Thyroid gland (tissue), 4 donors: ENCODE data around the gene RTBDN. TPM values are rescaled to one million over a fixed set of nuclear protein-coding genes. Genes with fewer than 3 reads are reported as not detected.

Source experiments
- DNase-seq, 2 donors: peaks; one replicate each; pipeline ENCODE4 v3.0.0-alpha.2; 2019
- H3K27ac ChIP-seq, 3 donors: fragments of 200-600 bp; sonication (generic); 1 replicate in 2 of 3; 2 replicates in 1 of 3; pipeline ENCODE4 v1.5.1; 2016 to 2019; ENCODE audit warnings: mild to moderate bottlenecking in 1 of 3, moderate library complexity in 1 of 3
- H3K27me3 ChIP-seq: fragments of 200-600 bp; sonication (generic); one replicate; pipeline ENCODE4 v1.5.1; 2019
- H3K36me3 ChIP-seq, 2 donors: fragments of 200-600 bp; sonication (generic); one replicate each; pipeline ENCODE4 v1.5.1; 2016 to 2019
- H3K4me1 ChIP-seq, 2 donors: fragments of 200-600 bp; sonication (generic); one replicate each; pipeline ENCODE4 v1.5.1; 2017 to 2019
- H3K4me3 ChIP-seq, 3 donors: fragments of 200-600 bp; sonication (generic); replicated peaks in 1 of 3; 1 replicate in 2 of 3; 2 replicates in 1 of 3; pipeline ENCODE4 v1.5.1; 2016; ENCODE audit warnings: mild to moderate bottlenecking in 1 of 3
- H3K9me3 ChIP-seq: fragments of 200-600 bp; sonication (generic); one replicate; pipeline ENCODE4 v1.5.1; 2017
- POLR2A ChIP-seq, 2 donors: fragments of 450-650 bp; IDR thresholded peaks; one replicate each; pipeline ENCODE4 v1.6.1; 2017; ENCODE audit warnings: antibody characterized with exemption in 2 of 2, mild to moderate bottlenecking in 2 of 2, moderate library complexity in 1 of 2
- WGBS, 2 donors: methylation state at CpG; one replicate each; pipeline ENCODE4 v1.1.5; 2017; 5-methylcytosine and 5-hydroxymethylcytosine counted together
- intact Hi-C: fragments of 100-400 bp; cut with DNase I; formaldehyde crosslinking; loops from one replicate; pipeline ENCODE4 v1.15.1; 2023
- total RNA-seq, 4 donors: library from RNA; depleted of rRNA; stranded (reverse); fragments of >200 nt; gene quantifications; one replicate each; pipeline ENCODE4 v1.2.3, GENCODE V29; 2016
- TF ChIP-seq, protein P1 (sequence below), 6 experiments: fragments of 200-600 bp in 3 of 6; fragments of 450-650 bp in 3 of 6; sonication (generic) in 3 of 6; IDR thresholded peaks; one replicate each; pipeline ENCODE4 v1.5.1; 2016 to 2019; ENCODE audit warnings: antibody characterized with exemption in 6 of 6, mild to moderate bottlenecking in 2 of 6, inconsistent platforms in 1 of 6, moderate library complexity in 1 of 6

Gene RTBDN
- total RNA-seq, 4 donors from 2014 or later = not detected

GRCh38 chr19:12834976-12835757 lies 788 bp upstream of the RTBDN start:
- TF ChIP-seq POLR2A (IDR thresholded peaks at IDR 0.05) = no peak
- TF ChIP-seq, protein P1, sequence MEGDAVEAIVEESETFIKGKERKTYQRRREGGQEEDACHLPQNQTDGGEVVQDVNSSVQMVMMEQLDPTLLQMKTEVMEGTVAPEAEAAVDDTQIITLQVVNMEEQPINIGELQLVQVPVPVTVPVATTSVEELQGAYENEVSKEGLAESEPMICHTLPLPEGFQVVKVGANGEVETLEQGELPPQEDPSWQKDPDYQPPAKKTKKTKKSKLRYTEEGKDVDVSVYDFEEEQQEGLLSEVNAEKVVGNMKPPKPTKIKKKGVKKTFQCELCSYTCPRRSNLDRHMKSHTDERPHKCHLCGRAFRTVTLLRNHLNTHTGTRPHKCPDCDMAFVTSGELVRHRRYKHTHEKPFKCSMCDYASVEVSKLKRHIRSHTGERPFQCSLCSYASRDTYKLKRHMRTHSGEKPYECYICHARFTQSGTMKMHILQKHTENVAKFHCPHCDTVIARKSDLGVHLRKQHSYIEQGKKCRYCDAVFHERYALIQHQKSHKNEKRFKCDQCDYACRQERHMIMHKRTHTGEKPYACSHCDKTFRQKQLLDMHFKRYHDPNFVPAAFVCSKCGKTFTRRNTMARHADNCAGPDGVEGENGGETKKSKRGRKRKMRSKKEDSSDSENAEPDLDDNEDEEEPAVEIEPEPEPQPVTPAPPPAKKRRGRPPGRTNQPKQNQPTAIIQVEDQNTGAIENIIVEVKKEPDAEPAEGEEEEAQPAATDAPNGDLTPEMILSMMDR (IDR thresholded peaks at IDR 0.05) = no peak
- peak in 1 of 2 donors; percentile 20 for DNase-seq
- intact Hi-C loops = loop anchor here (5.0 kb wide), 1 partner anchor 63 kb away; no protein-coding TSS in a partner anchor
- H3K27ac ChIP-seq = no peak overlapping the region
- H3K9me3 ChIP-seq = no peaks in the 10 kb centered on the region
- no peak overlapping the region for H3K4me3 ChIP-seq
- no peaks in the 10 kb centered on the region for H3K36me3 ChIP-seq
- 5 to 6% methylated on average over 26 to 36 of the region's 39 CpGs for WGBS, 2 donors
- peaks cover 7 to 26% of the 10 kb centered on the region in 2 donors for H3K4me1 ChIP-seq
- H3K27me3 ChIP-seq = peaks cover 54% of the 10 kb centered on the region

DNA sequence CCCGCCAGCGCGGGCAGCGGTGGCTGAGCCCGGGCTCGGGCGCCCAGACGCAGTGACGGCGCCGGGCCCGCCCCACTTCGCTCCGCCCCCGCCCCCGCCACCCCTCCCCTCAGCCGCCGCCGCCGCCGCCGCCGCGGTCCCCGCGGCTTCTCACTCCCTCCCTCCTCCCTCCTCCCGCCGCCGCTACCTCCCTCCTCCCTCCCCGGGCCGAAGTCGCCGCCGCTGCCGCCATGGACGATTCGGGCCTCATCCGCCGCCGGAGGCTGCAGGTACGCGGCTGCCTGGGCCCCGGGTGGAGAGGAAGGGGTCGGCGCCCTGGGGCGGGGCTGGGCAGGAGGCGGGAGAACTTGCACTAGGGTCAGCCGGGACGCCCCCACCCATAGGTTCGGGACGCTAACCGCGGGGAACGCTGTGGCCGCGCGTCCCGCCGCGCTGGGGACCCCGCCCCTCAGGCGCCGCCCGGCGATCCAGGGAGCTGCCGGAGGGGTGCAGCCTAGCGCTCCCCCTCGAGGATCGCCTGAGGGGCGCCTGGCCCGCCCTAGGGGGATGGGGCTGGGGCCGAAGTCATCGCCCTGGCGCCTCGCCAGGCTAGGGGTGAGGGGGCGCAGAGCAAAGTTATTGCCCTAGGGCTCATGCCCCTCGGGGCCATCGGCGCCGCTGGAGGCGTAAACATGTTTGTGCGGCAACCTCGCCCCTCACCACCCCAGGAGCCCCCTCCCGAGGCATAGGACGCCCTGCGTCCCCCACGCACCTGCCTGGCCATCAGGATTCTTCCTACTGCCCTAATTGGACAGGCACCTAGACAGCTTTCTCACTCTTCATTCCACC lies 427 bp downstream of the RTBDN start:
- peaks cover 53% of the 10 kb centered on the region for H3K27me3 ChIP-seq
- intact Hi-C loops = no loop called here
- H3K9me3 ChIP-seq = no peaks in the 10 kb centered on the region
- peak overlapping the region in 1 of 3 donors; percentile 24 for H3K4me3 ChIP-seq
- DNase-seq = peak; percentile 12 to 13
- TF ChIP-seq, protein P1 (IDR thresholded peaks at IDR 0.05) = no peak
- no peak for TF ChIP-seq POLR2A (IDR thresholded peaks at IDR 0.05)
- H3K4me1 ChIP-seq = peaks cover 7 to 26% of the 10 kb centered on the region in 2 donors
- no peak overlapping the region for H3K27ac ChIP-seq
- 0% methylated on average over 4 to 5 of the region's 87 CpGs for WGBS, 2 donors
- no peaks in the 10 kb centered on the region for H3K36me3 ChIP-seq

DNA sequence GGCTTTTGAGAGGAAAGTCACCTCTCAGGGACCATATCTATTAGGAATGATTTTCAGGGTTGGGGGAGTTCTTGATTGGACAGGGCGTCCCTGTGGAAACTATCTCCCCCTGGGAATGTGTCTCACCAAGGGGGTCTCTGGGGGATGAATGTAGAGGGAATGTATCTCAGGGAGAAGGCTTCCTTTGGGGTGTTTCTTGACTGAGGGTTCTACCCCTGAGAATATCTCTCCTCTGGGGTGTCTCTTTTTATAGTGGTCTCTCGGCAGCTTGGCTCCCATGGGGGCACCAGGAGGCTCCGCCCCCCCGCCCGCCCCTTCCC lies 1.0 kb downstream of the RTBDN start:
- Histone ChIP-seq H3K36me3 (no peaks in the 10 kb centered on the region), H3K4me1 (peaks cover 4 to 20% of the 10 kb centered on the region in 2 donors), H3K27me3 (peaks cover 48% of the 10 kb centered on the region), H3K9me3 (no peaks in the 10 kb centered on the region), H3K4me3 (no peak overlapping the region), H3K27ac (no peak overlapping the region)
- 0% methylated on average over 3 to 4 of the region's 5 CpGs for WGBS, 2 donors
- no peak for DNase-seq
- intact Hi-C loops = no loop called here
- TF ChIP-seq, protein P1 (IDR thresholded peaks at IDR 0.05) = no peak
- no peak for TF ChIP-seq POLR2A (IDR thresholded peaks at IDR 0.05)

DNA sequence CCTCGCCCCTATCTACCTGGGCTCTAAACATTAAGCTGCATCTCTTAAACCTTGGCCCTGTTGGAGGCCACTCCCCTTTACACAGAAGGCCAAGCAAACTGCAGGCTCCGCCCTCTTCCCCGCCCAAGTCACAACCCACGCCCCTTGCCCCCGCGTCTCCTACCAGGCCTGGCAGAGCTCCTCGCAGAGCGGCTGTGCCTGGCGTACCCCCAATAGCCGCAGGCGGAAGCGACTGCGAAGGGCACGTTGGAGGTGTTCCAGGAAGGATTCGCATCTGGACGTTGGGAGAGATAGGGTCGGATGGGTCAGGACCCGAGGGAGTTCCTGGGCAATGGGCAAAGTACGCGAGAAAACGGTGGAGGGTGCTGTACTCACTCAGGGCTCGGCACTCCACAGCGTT lies 5.9 kb downstream of the RTBDN start:
- H3K4me1 ChIP-seq = peaks cover 0 to 10% of the 10 kb centered on the region in 2 donors
- H3K4me3 ChIP-seq = no peak overlapping the region
- peak in 1 of 2 donors; percentile 16 for DNase-seq
- H3K9me3 ChIP-seq = no peaks in the 10 kb centered on the region
- TF ChIP-seq, protein P1 (IDR thresholded peaks at IDR 0.05) = no peak
- TF ChIP-seq POLR2A (IDR thresholded peaks at IDR 0.05) = no peak
- no peak overlapping the region for H3K27ac ChIP-seq
- no peaks in the 10 kb centered on the region for H3K36me3 ChIP-seq
- intact Hi-C loops = no loop called here
- peaks cover 25% of the 10 kb centered on the region for H3K27me3 ChIP-seq
- WGBS, 2 donors = 6 to 9% methylated on average over 18 to 23 of the region's 23 CpGs
